Hematopoietic multipotent progenitor cell treated with erythropoietin and hydrocortisone succinate and interleukin-3 and kit ligand, for 6 days (in vitro differentiated cells): ENCODE data around the gene MCL1.

Experiments used
- DNase-seq: peaks from one replicate; pipeline ENCODE4 v3.0.0-alpha.2; 2015

MCL1 gene

GRCh38 chr1:150555198-150555970 lies 24.0 kb downstream of the MCL1 start:
- no peak for DNase-seq

- DNase-seq = no peak
Observed at GRCh38 chr1:150554086-150554452, 25.3 kb downstream of the MCL1 start.

GRCh38 chr1:150553392-150554085 lies 25.9 kb downstream of the MCL1 start:
- DNase-seq = no peak

- no peak for DNase-seq
Observed at GRCh38 chr1:150552911-150553289, 26.5 kb downstream of the MCL1 start.

- DNase-seq = peak; percentile 81
Observed at GRCh38 chr1:150552128-150552910, 27.1 kb downstream of the MCL1 start.

- DNase-seq = no peak
Observed at GRCh38 chr1:150551784-150552127, 27.7 kb downstream of the MCL1 start.

- DNase-seq = peak; percentile 42
Observed at GRCh38 chr1:150551051-150551783, 28.2 kb downstream of the MCL1 start.

- DNase-seq = no peak
Observed at GRCh38 chr1:150550222-150551050, 29.0 kb downstream of the MCL1 start.

GRCh38 chr1:150549496-150550221 lies 29.8 kb downstream of the MCL1 start:
- DNase-seq = no peak

GRCh38 chr1:150548632-150549495 lies 30.5 kb downstream of the MCL1 start, which contains the start of gene ADAMTSL4:
ADAMTSL4 (plus strand) TSS chr1:150549408; CDS start chr1:150552289, 2,881 bp downstream.
- peak; percentile 71 for DNase-seq

GRCh38 chr1:150548324-150548631 lies 31.1 kb downstream of the MCL1 start:
- DNase-seq = no peak

GRCh38 chr1:150546294-150546937 lies 33.0 kb downstream of the MCL1 start:
- no peak for DNase-seq

- DNase-seq = peak; percentile 71
Observed at GRCh38 chr1:150545486-150546032, 33.9 kb downstream of the MCL1 start.

GRCh38 chr1:150544204-150544603 lies 35.2 kb downstream of the MCL1 start:
- no peak for DNase-seq

GRCh38 chr1:150543500-150544143 lies 35.8 kb downstream of the MCL1 start:
- no peak for DNase-seq

- no peak for DNase-seq
Observed at GRCh38 chr1:150537732-150538684, 41.4 kb downstream of the MCL1 start.

GRCh38 chr1:150536836-150537731 lies 42.3 kb downstream of the MCL1 start:
- no peak for DNase-seq
